HepG2 (cell line): Measurements from ENCODE around the gene KRT73.

ENCODE experiments used
- ASH2L ChIP-seq: fragments of 300-600, 200-600 bp; sonication (generic); IDR thresholded peaks from 2 replicates; pipeline ENCODE4 v1.7.0; 2017; ENCODE audit warnings: low read depth, mild to moderate bottlenecking, moderate library complexity, mixed read lengths, low read length; ENCODE audit not compliant: insufficient read length
- CCAR2 ChIP-seq: fragments of 200-400 bp; formaldehyde crosslinking; optimal IDR thresholded peaks from 2 replicates; pipeline ENCODE3; 2018; ENCODE audit warnings: low read depth, mild to moderate bottlenecking, low read length, moderate library complexity
- POLR2A ChIP-seq, 2 experiments: IDR thresholded peaks; 2 replicates each; pipeline ENCODE4 v1.6.1; 2011; ENCODE audit warnings: low read depth in 2 of 2, low read length in 2 of 2, mild to moderate bottlenecking in 1 of 2, moderate library complexity in 1 of 2; ENCODE audit not compliant: insufficient read depth in 1 of 2
- SNAI1 ChIP-seq: sonication (generic); formaldehyde crosslinking; IDR thresholded peaks from 2 replicates; pipeline ENCODE4 v1.5.0; 2020; ENCODE audit warnings: mild to moderate bottlenecking, missing genetic modification reagents, borderline replicate concordance
- TCF7L2 ChIP-seq: IDR thresholded peaks from 2 replicates; pipeline ENCODE4 v1.6.1; 2011; ENCODE audit warnings: mild to moderate bottlenecking, low read depth, low read length, moderate library complexity
- ZFP41 ChIP-seq: sonication (generic); formaldehyde crosslinking; IDR thresholded peaks from 2 replicates; pipeline ENCODE4 v1.4.0; 2020; ENCODE audit warnings: mild to moderate bottlenecking, missing genetic modification reagents, borderline replicate concordance
- TF ChIP-seq, protein P1 (sequence below): IDR thresholded peaks from 2 replicates; pipeline ENCODE4 v1.6.1; 2012; ENCODE audit warnings: low read depth, low read length, improper control_type of control experiment
- TF ChIP-seq, protein P2 (sequence below): sonication (generic); formaldehyde crosslinking; IDR thresholded peaks from 2 replicates; pipeline ENCODE4 v1.5.0; 2020; ENCODE audit warnings: mild to moderate bottlenecking, missing genetic modification reagents
- TF ChIP-seq, protein P3 (sequence below), 2 experiments: sonication (generic) in 1 of 2; formaldehyde crosslinking in 1 of 2; IDR thresholded peaks; 2 replicates each; pipeline versions ENCODE4 v1.6.1 to v1.9.0; 2014 to 2022; ENCODE audit warnings: antibody characterized with exemption in 1 of 2, borderline replicate concordance in 1 of 2, inconsistent platforms in 1 of 2, low read depth in 1 of 2, missing genetic modification reagents in 1 of 2
- TF ChIP-seq, protein P4 (sequence below): sonication (generic); formaldehyde crosslinking; IDR thresholded peaks from 2 replicates; pipeline ENCODE4 v1.5.0; 2020; ENCODE audit warnings: missing genetic modification reagents

DNA sequence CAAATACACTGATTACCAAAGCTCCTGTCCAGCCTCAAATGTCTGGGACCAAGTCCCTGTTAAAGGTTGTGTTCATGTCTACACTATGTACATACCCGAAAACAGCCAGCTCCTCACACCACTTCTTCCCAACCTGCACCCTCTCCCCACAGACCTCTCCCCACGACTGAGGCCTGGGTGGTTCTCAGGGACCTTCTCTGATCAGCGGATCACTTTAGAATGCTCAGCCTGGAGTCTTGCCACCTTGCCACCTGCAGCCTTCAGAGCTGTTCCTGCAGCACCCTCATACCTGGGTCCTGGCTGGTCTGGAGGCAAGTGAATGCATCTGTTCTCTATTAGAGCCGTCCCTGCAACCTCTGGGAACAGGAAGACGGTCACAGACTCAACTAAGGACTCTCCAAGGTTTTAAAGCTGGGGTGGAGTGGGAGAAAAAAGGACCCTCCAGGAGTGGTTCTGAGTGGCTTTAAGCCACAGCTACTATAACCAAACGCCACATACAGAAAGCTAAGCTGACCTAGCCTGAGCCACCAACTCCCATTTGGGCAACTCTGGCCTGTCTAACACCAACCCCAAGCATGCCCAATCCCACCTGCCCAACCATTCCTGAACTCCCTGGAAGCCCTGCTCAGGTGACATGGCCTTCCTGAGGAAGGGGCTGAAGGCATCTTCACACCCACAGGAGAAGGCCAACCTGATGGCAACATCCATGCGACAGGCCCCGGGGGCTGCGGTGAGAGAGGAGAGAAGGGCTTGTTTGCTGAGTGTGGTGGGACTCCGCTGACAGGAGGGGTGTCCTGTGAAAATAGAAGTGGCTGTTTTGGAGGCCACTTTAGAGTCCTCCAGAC, 25.1 kb upstream of the KRT73 start:
- no peak for TF ChIP-seq TCF7L2
- TF ChIP-seq, protein P1, sequence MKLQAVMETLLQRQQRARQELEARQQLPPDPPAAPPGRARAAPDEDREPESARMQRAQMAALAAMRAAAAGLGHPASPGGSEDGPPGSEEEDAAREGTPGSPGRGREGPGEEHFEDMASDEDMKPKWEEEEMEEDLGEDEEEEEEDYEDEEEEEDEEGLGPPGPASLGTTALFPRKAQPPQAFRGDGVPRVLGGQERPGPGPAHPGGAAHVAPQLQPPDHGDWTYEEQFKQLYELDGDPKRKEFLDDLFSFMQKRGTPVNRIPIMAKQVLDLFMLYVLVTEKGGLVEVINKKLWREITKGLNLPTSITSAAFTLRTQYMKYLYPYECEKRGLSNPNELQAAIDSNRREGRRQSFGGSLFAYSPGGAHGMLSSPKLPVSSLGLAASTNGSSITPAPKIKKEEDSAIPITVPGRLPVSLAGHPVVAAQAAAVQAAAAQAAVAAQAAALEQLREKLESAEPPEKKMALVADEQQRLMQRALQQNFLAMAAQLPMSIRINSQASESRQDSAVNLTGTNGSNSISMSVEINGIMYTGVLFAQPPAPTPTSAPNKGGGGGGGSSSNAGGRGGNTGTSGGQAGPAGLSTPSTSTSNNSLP: no peak
- TF ChIP-seq, protein P2, sequence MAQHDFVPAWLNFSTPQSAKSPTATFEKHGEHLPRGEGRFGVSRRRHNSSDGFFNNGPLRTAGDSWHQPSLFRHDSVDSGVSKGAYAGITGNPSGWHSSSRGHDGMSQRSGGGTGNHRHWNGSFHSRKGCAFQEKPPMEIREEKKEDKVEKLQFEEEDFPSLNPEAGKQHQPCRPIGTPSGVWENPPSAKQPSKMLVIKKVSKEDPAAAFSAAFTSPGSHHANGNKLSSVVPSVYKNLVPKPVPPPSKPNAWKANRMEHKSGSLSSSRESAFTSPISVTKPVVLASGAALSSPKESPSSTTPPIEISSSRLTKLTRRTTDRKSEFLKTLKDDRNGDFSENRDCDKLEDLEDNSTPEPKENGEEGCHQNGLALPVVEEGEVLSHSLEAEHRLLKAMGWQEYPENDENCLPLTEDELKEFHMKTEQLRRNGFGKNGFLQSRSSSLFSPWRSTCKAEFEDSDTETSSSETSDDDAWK (CRISPR knock-in tag): no peak
- TF ChIP-seq ASH2L: no peak
- no peak for TF ChIP-seq SNAI1 (CRISPR knock-in tag)
- TF ChIP-seq, protein P3, sequence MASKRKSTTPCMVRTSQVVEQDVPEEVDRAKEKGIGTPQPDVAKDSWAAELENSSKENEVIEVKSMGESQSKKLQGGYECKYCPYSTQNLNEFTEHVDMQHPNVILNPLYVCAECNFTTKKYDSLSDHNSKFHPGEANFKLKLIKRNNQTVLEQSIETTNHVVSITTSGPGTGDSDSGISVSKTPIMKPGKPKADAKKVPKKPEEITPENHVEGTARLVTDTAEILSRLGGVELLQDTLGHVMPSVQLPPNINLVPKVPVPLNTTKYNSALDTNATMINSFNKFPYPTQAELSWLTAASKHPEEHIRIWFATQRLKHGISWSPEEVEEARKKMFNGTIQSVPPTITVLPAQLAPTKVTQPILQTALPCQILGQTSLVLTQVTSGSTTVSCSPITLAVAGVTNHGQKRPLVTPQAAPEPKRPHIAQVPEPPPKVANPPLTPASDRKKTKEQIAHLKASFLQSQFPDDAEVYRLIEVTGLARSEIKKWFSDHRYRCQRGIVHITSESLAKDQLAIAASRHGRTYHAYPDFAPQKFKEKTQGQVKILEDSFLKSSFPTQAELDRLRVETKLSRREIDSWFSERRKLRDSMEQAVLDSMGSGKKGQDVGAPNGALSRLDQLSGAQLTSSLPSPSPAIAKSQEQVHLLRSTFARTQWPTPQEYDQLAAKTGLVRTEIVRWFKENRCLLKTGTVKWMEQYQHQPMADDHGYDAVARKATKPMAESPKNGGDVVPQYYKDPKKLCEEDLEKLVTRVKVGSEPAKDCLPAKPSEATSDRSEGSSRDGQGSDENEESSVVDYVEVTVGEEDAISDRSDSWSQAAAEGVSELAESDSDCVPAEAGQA (IDR thresholded peaks at IDR 0.05; ENCODE audit: low read depth): no peak
- TF ChIP-seq, protein P3 (CRISPR knock-in tag; IDR thresholded peaks at IDR 0.05; ENCODE audit: borderline replicate concordance): no peak
- TF ChIP-seq CCAR2: no peak
- no peak for TF ChIP-seq ZFP41 (CRISPR knock-in tag)
- TF ChIP-seq, protein P4, sequence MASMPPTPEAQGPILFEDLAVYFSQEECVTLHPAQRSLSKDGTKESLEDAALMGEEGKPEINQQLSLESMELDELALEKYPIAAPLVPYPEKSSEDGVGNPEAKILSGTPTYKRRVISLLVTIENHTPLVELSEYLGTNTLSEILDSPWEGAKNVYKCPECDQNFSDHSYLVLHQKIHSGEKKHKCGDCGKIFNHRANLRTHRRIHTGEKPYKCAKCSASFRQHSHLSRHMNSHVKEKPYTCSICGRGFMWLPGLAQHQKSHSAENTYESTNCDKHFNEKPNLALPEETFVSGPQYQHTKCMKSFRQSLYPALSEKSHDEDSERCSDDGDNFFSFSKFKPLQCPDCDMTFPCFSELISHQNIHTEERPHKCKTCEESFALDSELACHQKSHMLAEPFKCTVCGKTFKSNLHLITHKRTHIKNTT: no peak
- no peak for TF ChIP-seq POLR2A (IDR thresholded peaks at IDR 0.05; ENCODE audit: insufficient read depth in 1 of 2, low read depth in 2 of 2, low read length in 2 of 2)
